DMS114 treated with DMSO at 0.1 percent for 48 hours (cell line): ENCODE data around the gene WDR74.

ENCODE experiments used
- DNase-seq: peaks from one replicate; lab custom pipeline; 2025; ENCODE audit not compliant: unreplicated experiment; lab: John Stamatoyannopoulos, UW

Gene WDR74

DNA sequence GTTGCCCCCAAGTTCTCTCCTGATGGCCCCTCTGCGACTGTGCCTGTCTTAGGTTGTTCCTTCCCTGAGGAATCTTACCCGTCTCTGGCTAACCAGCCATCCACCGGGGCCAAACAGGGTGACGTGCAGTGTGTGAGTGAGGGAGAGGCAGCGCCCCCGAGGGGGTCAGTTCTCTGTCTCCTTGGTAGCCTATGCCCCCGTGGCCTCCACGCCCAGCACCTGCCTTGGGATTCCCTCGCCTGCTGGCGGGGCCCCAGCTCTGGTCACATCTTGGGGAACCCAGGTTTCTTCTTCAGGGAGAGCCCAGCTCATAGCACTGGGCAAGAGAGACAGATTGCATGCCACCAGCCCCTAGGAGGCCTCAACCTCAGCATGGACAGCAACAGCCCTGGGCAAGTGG is 39.9 kb downstream of the WDR74 start:
- DNase-seq: no peak

GRCh38 chr11:62796281-62796680 is 43.1 kb downstream of the WDR74 start:
- no peak for DNase-seq

- no peak for DNase-seq
Measured at GRCh38 chr11:62794201-62794775, 45.1 kb downstream of the WDR74 start.

GRCh38 chr11:62792202-62792575 is 47.2 kb downstream of the WDR74 start:
- DNase-seq: no peak

GRCh38 chr11:62791501-62792201 is 47.7 kb downstream of the WDR74 start, which contains the start of gene TMEM223:
Gene TMEM223 (minus strand): TSS chr11:62792006. CDS start chr11:62791994, 12 bp downstream.
- DNase-seq: peak; percentile 80

GRCh38 chr11:62789576-62789975 is 49.8 kb downstream of the WDR74 start:
- no peak for DNase-seq

DNA sequence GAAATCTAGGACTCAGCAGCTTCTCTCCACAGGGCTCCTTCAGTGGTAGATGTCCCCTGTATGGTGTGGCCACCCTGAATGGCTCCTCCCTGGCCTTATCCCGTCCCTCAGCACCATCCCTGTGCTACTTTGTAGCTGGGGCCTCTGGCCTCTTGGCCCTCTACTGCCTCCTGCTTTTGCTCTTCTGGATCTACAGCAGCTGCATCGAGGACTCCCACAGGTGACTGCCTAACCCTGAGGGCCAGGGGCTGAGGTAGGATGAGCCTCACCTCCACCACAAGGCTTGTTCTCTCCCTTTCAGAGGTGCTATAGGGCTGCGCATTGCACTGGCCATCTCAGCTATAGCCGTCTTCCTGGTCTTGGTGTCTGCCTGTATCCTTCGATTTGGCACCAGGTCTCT is 50.4 kb downstream of the WDR74 start:
- no peak for DNase-seq

DNA sequence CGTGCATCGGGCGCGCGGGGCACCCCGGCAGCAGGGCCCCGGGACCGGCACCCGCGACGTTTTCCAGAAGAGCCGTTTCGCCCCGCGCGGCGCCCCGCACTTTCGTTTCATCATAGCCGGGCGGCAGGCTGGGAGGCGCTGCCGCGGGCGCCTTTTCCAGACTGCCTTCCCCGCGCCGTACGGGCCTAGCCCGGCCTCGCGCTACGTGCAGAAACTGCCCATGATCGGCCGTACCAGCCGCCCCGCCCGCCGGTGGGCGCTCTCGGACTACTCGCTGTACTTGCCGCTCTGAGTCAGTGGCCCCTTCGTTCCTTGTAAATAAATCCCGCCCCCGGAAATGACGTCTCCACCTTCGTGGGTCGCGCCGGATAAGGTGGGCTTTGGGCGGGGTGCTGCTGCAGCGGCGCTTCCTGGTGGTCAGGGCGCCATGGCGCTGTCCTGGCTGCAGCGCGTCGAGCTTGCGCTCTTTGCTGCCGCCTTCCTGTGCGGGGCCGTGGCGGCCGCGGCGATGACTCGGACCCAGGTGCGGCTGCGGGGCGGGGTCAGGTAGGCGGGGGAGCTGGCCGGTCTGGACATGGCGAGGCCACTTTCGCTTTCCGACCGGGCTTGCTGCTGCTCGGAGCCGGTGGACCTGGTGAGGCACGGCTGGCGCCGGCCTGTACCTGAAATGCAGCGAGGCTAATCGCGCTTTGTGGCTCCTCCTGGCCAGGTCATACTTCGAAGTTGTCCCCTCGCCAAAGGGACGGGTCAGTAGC is 52.2 kb downstream of the WDR74 start, which contains the start of gene TMEM179B:
Gene TMEM179B, plus strand, starts transcription at position 398 of the 755 bp plus-strand sequence. Its CDS starts 30 bp downstream, at position 428.
- peak; percentile 96 for DNase-seq

- peak; percentile 78 for DNase-seq
Measured at GRCh38 chr11:62786318-62787004, 52.9 kb downstream of the WDR74 start.
